SKM-1 treated with dmso at 0.1 percent for 144 hours (cell line): Measurements from ENCODE around the gene IMPDH1.
A peak's percentile ranks its signal among the peaks of the same experiment; 100 is the strongest.

Experiments used
- DNase-seq: peaks from one replicate; lab custom pipeline; 2025; ENCODE audit not compliant: unreplicated experiment; lab: John Stamatoyannopoulos, UW

The IMPDH1 gene

DNA sequence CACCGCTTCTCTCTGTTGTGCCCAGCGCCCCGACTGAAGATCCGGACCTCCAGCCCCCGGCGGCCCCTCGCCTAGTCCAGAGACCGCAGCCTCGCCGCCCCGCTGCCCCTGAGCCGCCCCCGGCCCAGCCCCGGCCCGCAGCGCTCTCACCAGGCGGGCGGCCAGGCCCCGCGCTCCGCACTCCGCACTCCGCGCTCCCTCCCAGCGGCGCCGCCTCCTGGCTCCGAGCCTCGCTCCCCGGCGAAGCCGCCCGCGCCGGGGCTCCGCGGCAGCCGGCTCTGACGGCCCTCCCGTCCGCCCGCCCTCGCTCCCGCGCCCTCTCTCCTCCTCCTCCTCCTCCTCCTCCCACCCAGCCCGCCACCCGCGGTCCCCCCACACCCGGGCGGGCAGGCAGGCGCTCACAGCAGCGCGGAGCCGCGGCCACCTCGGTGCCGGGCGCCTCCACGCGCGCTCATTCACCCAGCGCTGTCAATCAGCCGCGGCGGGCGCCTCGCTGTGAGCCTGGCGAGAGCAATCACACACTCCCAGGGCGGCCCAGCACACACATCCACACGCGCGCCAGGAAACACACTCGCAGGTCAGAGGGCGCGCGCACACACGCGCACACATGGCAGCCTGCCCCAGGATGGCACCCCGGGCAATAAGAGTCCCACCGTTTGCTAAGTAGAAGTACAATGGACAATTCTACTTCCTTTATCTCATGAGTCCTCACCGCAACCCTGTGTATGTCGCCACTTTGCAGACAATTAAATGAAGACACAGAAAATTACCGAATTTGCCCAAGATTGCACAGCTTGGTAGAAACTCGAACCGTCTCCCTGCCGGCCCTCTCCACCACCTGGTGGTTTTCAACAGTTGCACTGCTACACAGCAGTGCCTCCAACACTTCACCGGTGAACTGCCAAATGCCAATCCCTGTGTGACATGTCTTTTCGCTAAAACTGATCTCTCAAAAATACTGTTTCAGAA is 48.1 kb downstream of the IMPDH1 start, which contains the start of gene PRRT4:
Gene PRRT4 (minus strand): TSS at position 280 of the 969 bp plus-strand sequence.
- DNase-seq, result peak; percentile 75

DNA sequence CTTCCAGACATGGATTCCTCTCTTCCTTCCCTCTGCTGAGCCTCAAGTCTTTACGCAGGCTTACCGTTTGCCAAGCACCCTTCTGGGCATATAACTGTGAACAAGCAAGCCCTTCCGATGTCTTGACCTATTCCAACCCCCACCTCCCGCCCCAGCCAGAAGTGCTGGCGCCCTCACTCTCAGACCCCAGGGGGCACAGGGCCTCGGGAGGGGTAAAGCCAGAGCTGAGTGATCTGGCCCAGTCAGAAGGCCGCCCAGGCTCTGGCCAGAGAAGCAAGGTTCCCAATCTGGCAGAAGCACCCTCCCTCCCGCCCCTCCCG is 49.5 kb downstream of the IMPDH1 start:
- no peak for DNase-seq

DNA sequence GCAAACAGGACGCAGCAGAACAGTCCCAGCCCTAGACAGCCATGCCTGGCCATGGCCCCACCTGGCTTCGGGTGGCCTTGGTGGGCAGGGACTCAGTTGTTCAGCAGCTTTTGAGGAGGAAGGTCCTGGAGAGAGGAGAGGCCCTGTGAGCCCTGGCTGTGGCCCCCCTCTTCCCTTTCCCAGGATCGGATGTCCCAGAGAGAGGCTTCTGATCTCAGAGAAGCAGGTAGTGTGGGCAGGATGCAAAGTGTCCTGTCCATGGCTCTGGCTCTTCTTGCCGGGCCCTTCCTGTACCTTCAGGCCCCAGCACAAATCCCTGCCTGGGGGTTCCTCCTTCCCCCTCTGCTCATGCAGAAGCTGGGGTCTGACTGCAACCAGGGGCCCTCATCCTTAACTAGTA is 49.8 kb downstream of the IMPDH1 start:
- DNase-seq, result no peak

GRCh38 chr7:128359336-128359735 is 50.4 kb downstream of the IMPDH1 start:
- DNase-seq, result no peak

DNA sequence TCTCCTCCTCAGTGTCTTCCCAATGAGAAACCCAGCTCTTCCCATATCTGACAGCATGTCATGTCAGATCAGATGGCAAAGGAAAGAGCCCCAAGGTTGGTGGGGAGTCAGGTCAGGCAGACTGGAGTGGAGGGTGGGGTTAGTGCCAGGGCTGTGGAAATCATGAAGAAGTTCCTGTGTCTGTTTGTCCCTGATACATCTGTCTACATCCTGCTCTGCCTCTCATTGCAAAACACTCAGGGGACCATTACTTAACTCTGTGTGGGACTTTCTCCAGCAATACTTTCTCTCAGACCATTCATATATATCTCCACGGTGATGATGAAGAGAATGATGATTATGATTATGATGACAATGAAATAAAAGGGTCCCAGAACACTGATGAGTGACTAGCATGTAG is 51.5 kb downstream of the IMPDH1 start:
- peak; percentile 73 for DNase-seq

DNA sequence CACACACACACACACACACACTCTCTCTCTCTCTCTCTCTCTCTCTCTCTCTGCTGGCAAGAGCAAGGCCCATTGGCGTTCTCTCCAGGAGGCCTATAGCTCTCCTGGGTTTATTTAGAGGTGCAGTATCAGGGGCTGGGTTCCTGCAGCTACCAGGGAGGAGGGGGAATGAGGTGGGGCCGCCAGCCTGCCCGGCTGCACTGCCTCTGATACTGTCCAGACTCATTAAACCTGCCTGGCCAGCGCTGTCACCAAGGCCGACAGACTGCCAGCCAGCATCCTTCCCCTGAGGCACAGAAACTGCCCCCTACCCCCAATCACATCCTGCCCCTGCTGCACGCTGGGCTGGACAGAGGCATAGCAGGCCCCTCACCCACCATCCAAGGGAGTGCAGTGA is 52.6 kb downstream of the IMPDH1 start:
- no peak for DNase-seq

DNA sequence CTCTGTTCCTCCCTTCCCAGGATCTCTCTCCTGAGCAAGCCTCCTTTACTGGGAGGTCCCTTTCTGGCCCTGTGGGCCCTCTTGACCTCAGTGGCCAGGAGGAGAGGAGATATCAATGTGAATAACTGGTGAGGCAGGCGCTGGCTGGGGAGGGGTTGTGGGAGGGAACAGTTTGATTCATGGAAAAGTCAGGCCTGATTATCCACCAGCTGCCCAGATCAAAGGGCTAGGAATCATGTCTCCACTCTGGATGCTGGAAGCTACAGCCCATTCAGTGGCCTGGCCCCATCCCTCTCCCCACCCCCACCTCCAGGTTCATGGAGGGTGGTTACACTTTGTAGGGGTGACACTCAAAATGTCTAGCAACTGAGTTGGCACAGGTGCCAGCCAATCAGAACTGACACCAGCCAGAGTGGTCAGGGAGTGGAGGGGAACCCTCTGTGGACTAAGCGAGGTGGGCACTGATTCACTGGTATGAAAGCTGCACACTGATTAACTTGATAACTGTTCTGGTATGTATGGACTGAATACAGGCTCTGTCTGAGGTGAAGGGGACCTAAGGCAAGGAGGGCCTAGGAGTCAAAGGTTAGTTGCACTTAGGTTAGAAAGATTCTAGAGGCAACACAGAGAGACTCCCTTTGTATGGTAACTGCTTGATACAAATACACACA is 53.1 kb downstream of the IMPDH1 start:
- DNase-seq, result no peak

DNA sequence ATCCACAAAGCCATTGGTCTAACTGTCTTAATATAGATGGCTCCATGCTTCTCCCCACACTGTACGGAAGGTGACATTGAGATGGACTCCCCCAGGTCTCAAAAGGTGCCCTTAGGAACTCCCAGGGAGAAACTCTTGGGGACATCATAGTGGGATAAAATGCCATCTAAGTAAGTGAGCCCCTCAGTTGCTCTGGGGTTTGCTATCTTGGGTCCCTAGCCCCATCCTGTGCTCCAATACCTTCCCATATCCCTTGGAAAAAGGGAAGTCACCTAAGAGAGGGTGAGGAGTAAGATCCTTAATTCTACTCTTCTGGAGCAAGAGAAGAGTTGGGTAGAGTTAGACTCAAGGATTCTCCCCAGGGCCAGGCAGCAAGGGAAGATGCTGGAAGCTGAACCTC is 56.2 kb downstream of the IMPDH1 start:
- no peak for DNase-seq

GRCh38 chr7:128353189-128353588 is 56.6 kb downstream of the IMPDH1 start:
- DNase-seq, result no peak

DNA sequence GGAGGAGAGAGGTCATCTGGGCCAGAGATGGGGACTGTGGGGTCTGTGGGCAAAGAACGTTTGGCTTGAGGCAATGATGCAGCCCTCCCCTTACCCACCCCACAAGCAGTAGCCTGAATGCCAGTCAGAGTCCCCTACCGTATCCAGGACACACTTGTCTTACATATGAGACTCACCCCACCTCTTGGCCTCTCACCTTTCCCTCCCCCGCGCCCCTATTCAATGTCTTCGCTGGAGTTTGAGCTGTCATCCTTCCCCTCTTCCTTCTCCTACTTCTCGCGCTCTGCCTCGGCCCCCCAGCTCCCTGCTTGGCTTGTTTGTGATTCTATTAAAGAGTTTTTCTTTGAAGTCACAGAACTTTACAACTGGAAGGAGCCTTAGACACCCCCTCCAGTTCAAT is 57.1 kb downstream of the IMPDH1 start:
- DNase-seq, result no peak

- no peak for DNase-seq
Observed at GRCh38 chr7:128352153-128352537, 57.6 kb downstream of the IMPDH1 start.

GRCh38 chr7:128351296-128352152 is 58.3 kb downstream of the IMPDH1 start:
- DNase-seq, result no peak

DNA sequence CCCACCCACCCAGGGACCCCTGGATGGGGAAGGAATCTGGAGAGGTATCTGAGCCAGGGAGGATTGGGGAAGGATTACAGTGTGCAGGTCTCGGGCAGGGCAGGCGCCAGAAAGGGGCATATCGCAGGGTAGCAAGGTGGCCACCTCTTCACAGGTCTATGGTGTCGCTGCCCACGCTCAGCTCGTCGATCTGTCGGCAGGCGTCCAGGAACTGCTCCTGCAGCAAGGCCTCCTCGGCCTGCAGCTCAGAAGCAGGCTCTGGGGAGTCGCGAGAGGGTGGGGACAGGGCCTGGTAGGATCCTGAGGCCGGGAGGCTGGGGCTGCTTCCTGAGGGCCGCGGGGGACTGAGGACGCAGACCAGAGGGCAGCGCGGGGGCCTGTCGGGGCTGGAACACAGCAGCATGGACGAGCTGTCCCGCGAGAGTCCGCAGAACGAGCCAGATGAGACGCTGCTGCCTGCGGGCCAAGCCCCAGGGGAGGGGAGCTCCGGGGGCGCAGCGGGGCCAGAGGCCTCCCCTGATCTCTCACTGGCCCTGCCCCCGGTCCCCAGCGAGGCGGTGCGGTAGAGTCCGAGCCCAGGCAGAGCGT is 59.0 kb downstream of the IMPDH1 start:
- no peak for DNase-seq

- no peak for DNase-seq
Observed at GRCh38 chr7:128349466-128349825, 60.3 kb downstream of the IMPDH1 start.

DNA sequence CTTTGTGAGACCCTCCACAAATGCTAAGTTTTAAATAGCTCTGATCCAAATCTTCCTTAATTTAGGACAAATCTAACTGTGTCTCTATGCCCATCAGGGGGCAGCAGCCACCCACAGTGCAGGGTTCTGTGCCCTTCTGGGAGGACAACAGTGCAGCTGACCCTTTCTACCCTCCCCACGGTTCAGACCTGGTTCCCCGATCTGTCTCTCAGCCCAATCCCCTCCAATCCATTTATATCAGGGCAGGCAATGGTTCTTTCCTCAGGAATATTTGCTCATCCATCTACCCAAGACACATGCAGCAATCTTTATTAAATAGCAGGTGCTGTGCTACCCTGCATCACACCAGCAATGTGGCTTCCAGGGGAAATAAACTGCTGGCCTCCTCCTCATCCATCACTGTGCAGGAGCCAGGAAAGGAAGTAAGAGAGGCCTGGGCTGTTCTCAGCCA is 62.1 kb downstream of the IMPDH1 start:
- peak; percentile 56 for DNase-seq

DNA sequence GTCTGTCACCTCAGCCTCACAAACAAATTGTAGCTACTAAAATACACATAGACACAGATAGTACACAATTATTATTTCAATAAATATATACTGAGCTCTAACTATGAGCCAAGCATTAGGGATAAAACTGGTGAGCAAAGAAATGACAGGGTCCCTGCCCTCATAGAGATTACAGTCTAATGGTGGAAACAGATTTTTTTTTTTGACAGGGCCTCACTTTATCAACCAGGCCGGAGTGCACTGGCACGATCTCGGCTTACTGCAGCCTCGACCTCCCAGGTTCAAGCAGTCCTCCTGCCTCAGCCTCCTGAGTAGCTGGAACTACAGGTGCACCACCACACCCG is 65.4 kb downstream of the IMPDH1 start:
- DNase-seq, result no peak

GRCh38 chr7:128343554-128344430 is 66.0 kb downstream of the IMPDH1 start, which contains the start of gene RBM28:
TSS of gene RBM28 (minus strand) at chr7:128343908. CDS start at chr7:128343793, 115 bp downstream.
- DNase-seq, result peak; percentile 90
